Adrenal gland (tissue), 5 donors: ENCODE measurements around the gene HLCS.

ENCODE experiments used
- CTCF ChIP-seq, 6 experiments: fragments of 450-650 bp in 4 of 6; fragments of 200-600 bp in 2 of 6; sonication (generic) in 1 of 6; IDR thresholded peaks; 1 replicate in 5 of 6; 2 replicates in 1 of 6; pipeline versions ENCODE4 v1.5.1 to v1.8.0; 2016 to 2021; ENCODE audit warnings: antibody characterized with exemption in 6 of 6, mild to moderate bottlenecking in 2 of 6, moderate library complexity in 1 of 6
- POLR2A ChIP-seq, 2 donors: fragments of 450-650 bp; IDR thresholded peaks; one replicate each; pipeline ENCODE4 v1.6.1; 2017; ENCODE audit warnings: antibody characterized with exemption in 2 of 2, mild to moderate bottlenecking in 2 of 2, moderate library complexity in 1 of 2
- donor health status: DM: no; HTN: no; CAD: no.

DNA sequence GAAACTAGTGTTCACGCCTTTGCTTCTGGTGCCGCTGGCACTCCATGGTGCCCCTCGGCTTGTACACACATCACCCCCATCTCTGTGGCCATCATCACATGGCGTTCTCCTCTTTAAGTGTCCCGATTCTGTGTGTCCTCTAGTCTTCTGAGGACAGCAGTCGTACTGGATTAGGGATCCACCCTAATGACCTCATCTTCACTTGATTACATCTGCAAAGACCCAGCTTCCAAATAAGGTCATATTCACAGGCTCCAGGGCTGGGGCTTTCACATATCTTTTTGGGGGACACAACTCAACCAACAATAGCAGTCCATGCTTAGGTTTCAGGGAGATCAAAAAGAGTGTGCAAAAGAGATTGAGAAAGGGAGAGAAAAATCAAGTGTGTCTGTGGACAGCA is 64.9 kb downstream of the HLCS start:
- TF ChIP-seq CTCF (IDR thresholded peaks at IDR 0.05) (no peak), POLR2A (IDR thresholded peaks at IDR 0.05) (no peak)
